GM19395 (cell line): Measurements from ENCODE around the gene AP2B1.
"Not testable (repeated sequence)": the region's sequence is repeated elsewhere in the genome, so short reads cannot be mapped to it uniquely, and the experiment has no call there.

ENCODE experiments used
- ATAC-seq: cut with Tn5 transposase; IDR thresholded peaks from one replicate; pipeline ENCODE4 v1.9.1; 2021; ENCODE audit warnings: mild to moderate bottlenecking, moderate library complexity; ENCODE audit not compliant: unreplicated experiment

AP2B1 gene

GRCh38 chr17:35695613-35696012, 108.5 kb downstream of the AP2B1 start:
- ATAC-seq = no peak

DNA sequence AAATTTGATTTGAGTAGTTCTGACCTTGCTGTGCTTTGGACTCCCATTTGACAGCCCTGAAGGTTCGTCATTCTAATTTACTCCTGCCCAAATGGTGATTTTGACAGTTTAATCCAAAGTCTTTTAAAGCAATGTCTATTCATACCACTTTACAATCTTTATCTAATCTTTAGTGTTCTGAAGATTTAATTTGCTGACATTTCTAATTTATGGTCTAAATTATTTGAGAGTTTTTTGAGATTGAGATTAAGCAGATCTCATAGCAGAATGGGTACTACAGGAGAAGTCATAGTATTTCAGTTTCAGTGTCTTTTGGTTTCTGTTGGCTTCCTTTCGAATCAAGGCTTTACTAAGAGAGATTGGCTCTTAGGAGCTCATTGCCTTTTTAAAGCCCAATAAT, 111.7 kb downstream of the AP2B1 start:
- no peak for ATAC-seq

DNA sequence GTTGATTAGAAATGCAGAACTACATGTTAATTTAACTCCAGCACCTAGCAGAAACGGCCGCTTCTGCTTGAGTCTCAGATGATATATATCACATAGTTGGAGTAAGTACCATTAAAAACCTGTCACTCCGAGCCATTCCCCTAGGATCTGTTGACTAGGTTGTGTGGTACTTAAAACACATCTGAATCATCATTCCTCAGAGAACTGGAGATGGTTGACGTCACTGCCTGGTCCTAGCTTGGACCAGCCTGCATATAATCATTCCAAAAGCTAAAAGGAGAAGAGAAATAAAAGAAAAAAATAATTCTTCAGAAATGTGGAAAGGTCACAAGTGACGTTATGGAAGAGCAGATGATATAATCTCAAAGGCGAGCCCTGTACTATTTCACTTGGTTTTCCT, 113.0 kb downstream of the AP2B1 start:
- no peak for ATAC-seq

GRCh38 chr17:35701491-35701890, 114.4 kb downstream of the AP2B1 start:
- no peak for ATAC-seq

DNA sequence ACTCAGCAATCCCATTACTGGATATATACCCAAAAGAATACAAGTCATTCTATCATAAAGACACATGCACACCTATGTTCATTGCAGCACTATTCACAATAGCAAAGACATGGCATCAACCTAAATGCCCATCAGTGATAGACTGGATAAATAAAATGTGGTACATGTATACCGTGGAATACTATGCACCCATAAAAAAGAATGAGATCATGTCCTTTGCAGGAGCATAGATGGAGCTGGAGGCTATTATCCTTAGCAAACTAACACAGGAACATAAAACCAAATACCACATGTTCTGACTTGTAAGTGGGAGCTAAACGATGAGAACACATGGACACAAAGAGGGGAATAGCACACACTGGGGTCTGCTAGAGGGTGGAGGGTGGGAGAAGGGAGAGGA, 116.2 kb downstream of the AP2B1 start:
- ATAC-seq = not testable (repeated sequence)

GRCh38 chr17:35705230-35705629, 118.1 kb downstream of the AP2B1 start:
- ATAC-seq = no peak

GRCh38 chr17:35705705-35706104, 118.6 kb downstream of the AP2B1 start:
- ATAC-seq = no peak

- ATAC-seq = no peak
Measured at GRCh38 chr17:35708149-35708548, 121.0 kb downstream of the AP2B1 start.

DNA sequence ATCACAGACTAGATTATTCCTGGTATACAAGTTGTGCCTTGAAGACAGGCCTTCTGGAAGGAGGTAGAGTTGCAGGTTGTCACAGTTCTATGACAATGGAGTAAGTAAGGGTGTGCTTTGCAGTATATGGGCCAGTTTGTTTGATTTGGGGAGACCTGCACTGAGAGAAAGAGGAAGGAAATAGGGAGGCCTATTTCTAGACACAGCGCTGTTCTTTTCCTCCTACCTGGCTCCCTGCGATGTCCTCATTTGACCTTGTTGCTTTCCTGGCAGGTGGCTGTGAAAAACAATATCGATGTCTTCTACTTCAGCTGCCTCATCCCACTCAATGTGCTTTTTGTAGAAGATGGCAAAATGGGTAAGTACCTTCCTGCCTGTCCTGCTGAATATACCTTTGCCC, 121.8 kb downstream of the AP2B1 start:
- ATAC-seq = no peak

DNA sequence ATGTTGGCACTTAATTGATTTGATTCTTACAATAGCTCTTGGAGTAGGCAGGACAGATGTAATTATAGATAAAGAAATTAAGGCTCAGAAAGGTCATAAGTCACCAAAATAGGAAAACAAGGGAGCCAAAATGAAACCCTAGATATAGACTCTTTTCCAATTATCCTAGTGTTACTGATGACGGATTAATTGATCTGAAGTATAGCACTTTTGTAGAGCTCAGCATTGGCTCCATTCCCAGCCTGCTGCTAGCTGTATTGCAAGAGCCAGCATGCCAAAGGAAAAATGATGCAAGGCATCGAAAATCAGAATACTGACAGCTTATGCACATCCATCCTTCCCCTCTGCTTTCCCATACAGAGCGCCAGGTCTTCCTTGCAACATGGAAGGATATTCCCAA, 122.8 kb downstream of the AP2B1 start:
- ATAC-seq = no peak

DNA sequence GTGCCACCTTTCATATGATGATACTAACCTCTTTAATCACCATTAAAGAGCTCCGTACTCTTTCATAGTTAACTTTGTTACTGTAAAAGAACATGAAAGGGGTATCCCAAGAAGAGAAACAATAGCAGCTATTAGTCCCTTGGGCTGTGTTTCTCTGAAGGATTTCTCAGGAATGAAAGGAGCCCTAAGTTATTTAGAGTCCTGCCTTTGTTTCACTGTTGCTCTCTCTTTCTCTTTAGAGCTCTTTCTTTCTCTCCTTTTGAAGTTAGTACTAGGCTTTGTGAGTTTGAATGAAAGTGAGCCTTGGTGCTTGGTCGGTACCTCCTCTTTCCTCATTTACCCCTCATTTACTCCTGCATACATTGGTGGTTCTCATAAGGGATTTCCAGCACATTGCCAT, 123.8 kb downstream of the AP2B1 start:
- ATAC-seq = no peak

DNA sequence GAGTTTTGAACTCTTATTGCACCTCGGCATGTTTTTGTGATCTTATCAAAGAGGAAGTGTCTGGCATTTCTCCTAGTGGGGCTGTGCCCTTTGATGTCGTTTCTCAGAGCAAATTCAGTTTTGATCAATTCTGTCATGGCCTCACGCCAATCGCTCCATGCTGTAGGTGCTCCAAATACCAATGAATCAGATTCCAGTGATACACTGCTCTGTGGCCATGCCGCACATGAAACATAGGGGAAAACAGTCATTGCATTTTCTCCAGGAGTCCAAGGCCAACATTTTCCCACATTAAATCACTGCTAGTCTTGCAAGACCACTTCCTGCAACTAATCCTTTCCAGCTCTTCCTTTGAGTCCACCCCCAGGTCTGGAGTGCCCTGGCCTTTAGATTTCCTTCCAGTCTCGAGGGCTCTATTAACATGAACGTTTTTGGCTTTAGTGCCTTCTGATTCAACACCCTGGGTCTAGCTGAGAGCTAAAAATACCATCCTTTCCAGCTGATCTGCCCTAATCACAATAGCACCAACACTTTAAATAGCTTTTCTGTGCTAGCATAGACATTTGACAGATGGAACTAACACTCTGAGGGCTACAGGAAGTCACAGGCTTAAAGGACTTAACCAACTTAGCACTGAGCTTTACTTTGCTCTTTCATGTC, 126.1 kb downstream of the AP2B1 start:
- ATAC-seq = no peak

- ATAC-seq = no peak
Measured at GRCh38 chr17:35714988-35715387, 127.9 kb downstream of the AP2B1 start.

DNA sequence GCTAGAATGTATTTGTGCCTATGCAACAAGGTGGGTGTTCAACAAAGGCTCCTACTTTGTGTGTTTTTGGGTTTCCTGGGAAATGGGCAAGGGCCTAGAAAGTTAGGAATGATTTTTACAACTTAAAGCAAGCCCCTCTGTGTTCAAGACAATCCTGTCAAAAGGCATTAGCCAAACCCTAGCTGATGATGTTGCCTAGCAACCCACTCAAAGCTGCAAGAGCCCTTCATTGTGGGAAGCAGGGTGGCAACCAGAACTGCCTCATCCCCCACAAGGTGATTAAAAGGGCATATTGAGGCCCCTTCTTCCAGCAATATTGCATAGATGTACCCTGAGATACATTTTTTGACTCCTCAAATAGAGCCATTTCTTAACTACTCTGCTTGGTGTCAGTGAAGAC, 128.3 kb downstream of the AP2B1 start:
- ATAC-seq = no peak

GRCh38 chr17:35716173-35716572, 129.1 kb downstream of the AP2B1 start:
- no peak for ATAC-seq

DNA sequence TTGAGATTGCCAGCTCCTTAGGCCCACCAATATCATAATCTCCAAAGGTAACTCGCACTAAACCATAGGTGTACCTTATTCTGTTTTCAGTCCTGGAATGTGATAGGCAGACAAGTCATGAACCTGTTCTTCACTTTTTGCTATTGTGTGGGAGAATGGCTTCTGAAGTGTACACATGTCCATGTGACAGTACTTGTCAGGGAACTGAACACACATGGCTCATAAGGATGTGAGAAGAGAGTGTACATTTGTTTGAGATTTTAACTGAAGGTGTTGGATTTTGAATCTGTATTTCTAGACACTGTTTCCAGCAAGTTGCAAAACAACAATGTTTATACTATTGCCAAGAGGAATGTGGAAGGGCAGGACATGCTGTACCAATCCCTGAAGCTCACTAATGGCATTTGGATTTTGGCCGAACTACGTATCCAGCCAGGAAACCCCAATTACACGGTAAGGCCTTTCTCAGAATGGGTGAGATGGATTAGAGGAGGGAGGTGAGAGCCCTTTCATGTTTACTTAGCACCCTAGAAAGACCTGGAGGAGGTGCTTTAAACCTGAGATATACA, 129.9 kb downstream of the AP2B1 start:
- no peak for ATAC-seq

DNA sequence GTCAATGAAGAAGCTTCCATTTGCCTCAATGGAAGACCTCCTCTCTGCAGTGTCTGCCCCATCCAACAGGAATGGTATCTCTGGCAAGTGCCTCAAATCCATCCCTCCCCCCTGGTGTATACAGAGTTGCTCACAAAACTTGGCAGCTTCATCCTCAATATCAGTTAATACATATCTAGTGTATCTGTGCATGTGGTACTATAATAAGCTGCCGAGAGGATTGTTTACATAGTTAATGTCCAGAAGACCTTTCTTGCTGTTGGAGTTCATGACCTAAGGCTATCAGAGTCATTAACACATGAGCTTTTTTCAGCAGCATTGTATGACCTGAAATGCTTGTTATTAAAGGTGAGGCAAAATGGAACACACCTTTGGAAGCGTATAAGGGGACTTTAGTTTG, 130.4 kb downstream of the AP2B1 start:
- ATAC-seq = no peak

DNA sequence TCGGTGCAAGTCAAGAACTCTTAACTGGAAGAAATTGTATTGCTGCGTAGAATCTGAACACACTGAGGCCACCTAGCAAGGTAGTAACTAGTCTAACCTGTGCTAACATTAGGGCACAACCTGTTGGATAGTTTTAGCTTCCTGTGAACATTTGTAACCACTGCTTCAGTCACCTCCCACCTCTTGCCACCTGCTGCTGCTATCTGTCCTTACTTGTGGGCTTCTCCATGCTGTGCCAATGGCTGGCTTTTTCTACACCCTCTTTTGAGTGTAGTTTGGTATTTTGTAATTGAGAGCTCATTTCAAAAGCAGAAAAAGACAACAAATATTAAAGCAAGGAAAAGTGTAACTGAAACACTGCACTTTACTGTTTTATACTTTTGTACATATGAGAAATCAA, 136.6 kb downstream of the AP2B1 start:
- no peak for ATAC-seq

- no peak for ATAC-seq
Measured at GRCh38 chr17:35725058-35725457, 137.9 kb downstream of the AP2B1 start.

DNA sequence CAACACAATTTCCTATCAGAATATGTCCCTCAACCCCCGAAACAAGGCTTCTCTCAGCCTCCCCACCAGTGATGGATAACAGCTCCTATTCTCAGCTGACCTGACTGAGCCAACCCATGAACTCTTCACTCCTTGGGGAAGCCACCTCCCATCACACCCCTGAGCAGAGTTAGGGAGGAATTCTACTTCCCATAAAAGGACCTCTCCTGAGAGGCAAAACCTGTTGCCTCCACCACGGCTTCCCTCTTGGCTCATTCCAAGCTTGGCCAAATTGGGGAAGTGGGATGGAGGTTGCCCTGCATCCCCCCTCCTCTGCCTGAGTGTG, 138.6 kb downstream of the AP2B1 start:
- no peak for ATAC-seq

- ATAC-seq = no peak
Measured at GRCh38 chr17:35726127-35726952, 139.2 kb downstream of the AP2B1 start.

GRCh38 chr17:35726953-35727460, 139.9 kb downstream of the AP2B1 start:
- ATAC-seq = no peak
